NCI-H226 (cell line): ENCODE data around the gene POLR1C.
"Not testable (repeated sequence)": the region's sequence is repeated elsewhere in the genome, so short reads cannot be mapped to it uniquely, and the experiment has no call there.

Experiments
- DNase-seq: peaks from one replicate; pipeline ENCODE4 v3.0.0-alpha.2; 2015

Gene POLR1C

GRCh38 chr6:43516697-43517504, at the start of gene POLR1C, which contains the start of gene YIPF3:
POLR1C (plus strand) TSS chr6:43517089; CDS start chr6:43517110, 21 bp downstream.
YIPF3 (minus strand) TSS chr6:43516926; CDS start chr6:43516807, 119 bp downstream.
- peak; percentile 92 for DNase-seq

GRCh38 chr6:43467265-43467664, 49.6 kb upstream of the POLR1C start:
- DNase-seq = not testable (repeated sequence)

- no peak for DNase-seq
Measured at GRCh38 chr6:43467752-43468151, 49.1 kb upstream of the POLR1C start.

GRCh38 chr6:43468240-43468639, 48.6 kb upstream of the POLR1C start:
- no peak for DNase-seq

GRCh38 chr6:43468748-43469681, 47.9 kb upstream of the POLR1C start:
- no peak for DNase-seq

GRCh38 chr6:43469947-43470346, 46.9 kb upstream of the POLR1C start:
- DNase-seq = no peak

GRCh38 chr6:43471399-43471798, 45.5 kb upstream of the POLR1C start:
- DNase-seq = no peak

- no peak for DNase-seq
Measured at GRCh38 chr6:43472515-43472914, 44.4 kb upstream of the POLR1C start.

- no peak for DNase-seq
Measured at GRCh38 chr6:43475516-43475915, 41.4 kb upstream of the POLR1C start.

GRCh38 chr6:43476746-43477145, 40.1 kb upstream of the POLR1C start:
- DNase-seq = no peak

- peak; percentile 89 for DNase-seq
Measured at GRCh38 chr6:43477235-43478007, 39.5 kb upstream of the POLR1C start, which contains the start of gene TJAP1. TJAP1 (plus strand) TSS chr6:43477570; CDS start chr6:43499002, 21,432 bp downstream.

GRCh38 chr6:43478008-43478372, 38.9 kb upstream of the POLR1C start:
- no peak for DNase-seq

GRCh38 chr6:43481075-43481474, 35.8 kb upstream of the POLR1C start:
- peak; percentile 30 for DNase-seq

GRCh38 chr6:43481591-43482236, 35.2 kb upstream of the POLR1C start:
- peak; percentile 48 for DNase-seq

- DNase-seq = no peak
Measured at GRCh38 chr6:43488667-43489276, 28.1 kb upstream of the POLR1C start.

GRCh38 chr6:43489277-43490072, 27.4 kb upstream of the POLR1C start:
- no peak for DNase-seq

- no peak for DNase-seq
Measured at GRCh38 chr6:43490523-43490939, 26.4 kb upstream of the POLR1C start.

GRCh38 chr6:43491750-43492661, 24.9 kb upstream of the POLR1C start:
- DNase-seq = peak; percentile 79

- no peak for DNase-seq
Measured at GRCh38 chr6:43492673-43493072, 24.2 kb upstream of the POLR1C start.

- DNase-seq = no peak
Measured at GRCh38 chr6:43493230-43493629, 23.7 kb upstream of the POLR1C start.
